HEK293 (cell line): ENCODE data around the gene ZNF10.

Source experiments
- CTCF ChIP-seq: fragments of 450-650 bp; formaldehyde crosslinking; IDR thresholded peaks from 2 replicates; pipeline ENCODE4 v1.5.1; 2016; ENCODE audit warnings: missing biosample characterization, missing genetic modification characterization
- MZF1 ChIP-seq: fragments of 450-650 bp; formaldehyde crosslinking; IDR thresholded peaks from 2 replicates; pipeline ENCODE4 v1.5.1; 2017; ENCODE audit warnings: missing biosample characterization, missing genetic modification characterization, borderline replicate concordance
- REST ChIP-seq: fragments of 450-650 bp; formaldehyde crosslinking; IDR thresholded peaks from 2 replicates; pipeline ENCODE4 v1.5.1; 2016; ENCODE audit warnings: missing biosample characterization, missing genetic modification characterization
- TSHZ1 ChIP-seq: fragments of 450-650 bp; formaldehyde crosslinking; IDR thresholded peaks from 2 replicates; pipeline ENCODE4 v1.5.1; 2016; ENCODE audit warnings: missing biosample characterization, missing genetic modification characterization, borderline replicate concordance
- ZFP3 ChIP-seq: fragments of 450-650 bp; formaldehyde crosslinking; IDR thresholded peaks from 2 replicates; pipeline ENCODE4 v1.5.1; 2016; ENCODE audit warnings: low read depth, missing biosample characterization, missing genetic modification characterization
- ZFP69B ChIP-seq: fragments of 450-650 bp; formaldehyde crosslinking; IDR thresholded peaks from 2 replicates; pipeline ENCODE4 v1.5.1; 2016; ENCODE audit warnings: missing biosample characterization, missing genetic modification characterization
- ZNF132 ChIP-seq: fragments of 450-650 bp; formaldehyde crosslinking; IDR thresholded peaks from 2 replicates; pipeline ENCODE4 v1.5.1; 2017; ENCODE audit warnings: missing biosample characterization, missing genetic modification characterization, borderline replicate concordance
- ZNF274 ChIP-seq, 2 experiments: fragments of 200-500 bp in 1 of 2; fragments of 450-650 bp in 1 of 2; sonication (Bioruptor generic) in 1 of 2; formaldehyde crosslinking in 1 of 2; IDR thresholded peaks; 2 replicates each; pipeline versions ENCODE4 v1.5.1 to v1.6.1; 2014 to 2016; ENCODE audit warnings: borderline replicate concordance in 1 of 2, inconsistent platforms in 1 of 2, low read length in 1 of 2, missing biosample characterization in 1 of 2, missing genetic modification characterization in 1 of 2
- ZNF426 ChIP-seq: fragments of 450-650 bp; formaldehyde crosslinking; IDR thresholded peaks from 2 replicates; pipeline ENCODE4 v1.5.1; 2017; ENCODE audit warnings: missing biosample characterization, missing genetic modification characterization, mild to moderate bottlenecking, inconsistent platforms, moderate library complexity
- ZNF549 ChIP-seq: fragments of 450-650 bp; IDR thresholded peaks from 2 replicates; pipeline ENCODE4 v1.5.1; 2018; ENCODE audit warnings: missing biosample characterization, missing genetic modification characterization, mild to moderate bottlenecking, inconsistent platforms, moderate library complexity

GRCh38 chr12:133180669-133181068 lies 50.2 kb downstream of the ZNF10 start:
- TF ChIP-seq CTCF (tag by site-specific recombination) (no peak), ZFP69B (no peak), ZNF426 (tag by site-specific recombination) (no peak), ZNF274 (IDR thresholded peaks at IDR 0.05; ENCODE audit: low read length) (no peak), ZNF274 (tag by site-specific recombination; IDR thresholded peaks at IDR 0.05; ENCODE audit: borderline replicate concordance) (no peak), ZNF549 (no peak), ZFP3 (tag by site-specific recombination) (no peak), TSHZ1 (tag by site-specific recombination) (no peak), MZF1 (tag by site-specific recombination) (no peak), ZNF132 (no peak), REST (tag by site-specific recombination) (no peak)
